ENCODE results near the gene ARAP3.
A peak's percentile ranks its signal among the peaks of the same experiment; 100 is the strongest.

ARAP3 gene

GRCh38 chr5:141681295-141681694, 735 bp downstream of the ARAP3 start:
- peaks cover 0 to 4% of the 10 kb centered on the region in 2 donors for H3K27me3 ChIP-seq (ENCODE audit: control insufficient read depth in 1 of 2, insufficient read depth in 2 of 2, low read length in 2 of 2)
- peak overlapping the region; percentile 21 to 57 for H3K4me3 ChIP-seq (ENCODE audit: low read depth in 1 of 2, low read length in 2 of 2)
- no peak overlapping the region for H3K27ac ChIP-seq (ENCODE audit: low read depth, low read length)
- H3K9ac ChIP-seq (ENCODE audit: low read length), result peak overlapping the region; percentile 27
- no peaks in the 10 kb centered on the region for H3K36me3 ChIP-seq (ENCODE audit: insufficient read depth, low read length)
- peaks cover 12% of the 10 kb centered on the region for H3K4me1 ChIP-seq (ENCODE audit: insufficient read depth, low read length)
- peaks cover 4% of the 10 kb centered on the region for H3K9me3 ChIP-seq (ENCODE audit: low read length)

GRCh38 chr5:141680751-141681201, 1.3 kb downstream of the ARAP3 start:
- Histone ChIP-seq H3K27me3 (ENCODE audit: control insufficient read depth in 1 of 2, insufficient read depth in 2 of 2, low read length in 2 of 2) (peaks cover 0 to 4% of the 10 kb centered on the region in 2 donors), H3K9ac (ENCODE audit: low read length) (no peak overlapping the region), H3K4me1 (ENCODE audit: insufficient read depth, low read length) (peaks cover 12% of the 10 kb centered on the region), H3K27ac (ENCODE audit: low read depth, low read length) (no peak overlapping the region), H3K36me3 (ENCODE audit: insufficient read depth, low read length) (no peaks in the 10 kb centered on the region), H3K9me3 (ENCODE audit: low read length) (peaks cover 4% of the 10 kb centered on the region), H3K4me3 (ENCODE audit: low read depth in 1 of 2, low read length in 2 of 2) (no peak overlapping the region)

GRCh38 chr5:141680178-141680577, 1.9 kb downstream of the ARAP3 start:
- Histone ChIP-seq H3K36me3 (ENCODE audit: insufficient read depth, low read length) (no peaks in the 10 kb centered on the region), H3K4me1 (ENCODE audit: insufficient read depth, low read length) (peaks cover 12% of the 10 kb centered on the region), H3K4me3 (ENCODE audit: low read depth in 1 of 2, low read length in 2 of 2) (no peak overlapping the region), H3K9me3 (ENCODE audit: low read length) (peaks cover 4% of the 10 kb centered on the region), H3K9ac (ENCODE audit: low read length) (no peak overlapping the region), H3K27me3 (ENCODE audit: control insufficient read depth in 1 of 2, insufficient read depth in 2 of 2, low read length in 2 of 2) (peaks cover 0 to 4% of the 10 kb centered on the region in 2 donors), H3K27ac (ENCODE audit: low read depth, low read length) (no peak overlapping the region)

GRCh38 chr5:141677415-141677814, 4.6 kb downstream of the ARAP3 start:
- Histone ChIP-seq H3K4me3 (ENCODE audit: low read depth in 1 of 2, low read length in 2 of 2) (no peak overlapping the region), H3K9me3 (ENCODE audit: low read length) (peaks cover 4% of the 10 kb centered on the region), H3K36me3 (ENCODE audit: insufficient read depth, low read length) (no peaks in the 10 kb centered on the region), H3K9ac (ENCODE audit: low read length) (no peak overlapping the region), H3K27ac (ENCODE audit: low read depth, low read length) (no peak overlapping the region), H3K27me3 (ENCODE audit: control insufficient read depth in 1 of 2, insufficient read depth in 2 of 2, low read length in 2 of 2) (peaks cover 0 to 4% of the 10 kb centered on the region in 2 donors), H3K4me1 (ENCODE audit: insufficient read depth, low read length) (peaks cover 9% of the 10 kb centered on the region)

- no peak overlapping the region for H3K4me3 ChIP-seq (ENCODE audit: low read depth in 1 of 2, low read length in 2 of 2)
- H3K9me3 ChIP-seq (ENCODE audit: low read length), result no peaks in the 10 kb centered on the region
- no peak overlapping the region for H3K27ac ChIP-seq (ENCODE audit: low read depth, low read length)
- no peak overlapping the region for H3K9ac ChIP-seq (ENCODE audit: low read length)
- no peaks in the 10 kb centered on the region for H3K4me1 ChIP-seq (ENCODE audit: insufficient read depth, low read length)
- peaks cover 0 to 4% of the 10 kb centered on the region in 2 donors for H3K27me3 ChIP-seq (ENCODE audit: control insufficient read depth in 1 of 2, insufficient read depth in 2 of 2, low read length in 2 of 2)
- no peaks in the 10 kb centered on the region for H3K36me3 ChIP-seq (ENCODE audit: insufficient read depth, low read length)
Measured at GRCh38 chr5:141675672-141676071, 6.4 kb downstream of the ARAP3 start.

- H3K36me3 ChIP-seq (ENCODE audit: insufficient read depth, low read length), result no peaks in the 10 kb centered on the region
Measured at GRCh38 chr5:141674747-141675146, 7.3 kb downstream of the ARAP3 start.

GRCh38 chr5:141672841-141673813, 8.9 kb downstream of the ARAP3 start:
- no peak overlapping the region for H3K27ac ChIP-seq (ENCODE audit: low read depth, low read length)
- no peaks in the 10 kb centered on the region for H3K27me3 ChIP-seq (ENCODE audit: control insufficient read depth in 1 of 2, insufficient read depth in 2 of 2, low read length in 2 of 2)
- no peaks in the 10 kb centered on the region for H3K36me3 ChIP-seq (ENCODE audit: insufficient read depth, low read length)
- no peak overlapping the region for H3K4me3 ChIP-seq (ENCODE audit: low read depth in 1 of 2, low read length in 2 of 2)
- H3K4me1 ChIP-seq (ENCODE audit: insufficient read depth, low read length), result no peaks in the 10 kb centered on the region
- H3K9ac ChIP-seq (ENCODE audit: low read length), result no peak overlapping the region
- H3K9me3 ChIP-seq (ENCODE audit: low read length), result no peaks in the 10 kb centered on the region

More at GRCh38 chr5:141674747-141675146, 7.3 kb downstream of the ARAP3 start:
- no peaks in the 10 kb centered on the region for H3K4me1 ChIP-seq (ENCODE audit: insufficient read depth, low read length)
- H3K27me3 ChIP-seq (ENCODE audit: control insufficient read depth in 1 of 2, insufficient read depth in 2 of 2, low read length in 2 of 2), result no peaks in the 10 kb centered on the region
- H3K9ac ChIP-seq (ENCODE audit: low read length), result no peak overlapping the region
- no peaks in the 10 kb centered on the region for H3K9me3 ChIP-seq (ENCODE audit: low read length)
- no peak overlapping the region for H3K4me3 ChIP-seq (ENCODE audit: low read depth in 1 of 2, low read length in 2 of 2)
- no peak overlapping the region for H3K27ac ChIP-seq (ENCODE audit: low read depth, low read length)

- H3K9me3 ChIP-seq (ENCODE audit: low read length), result no peaks in the 10 kb centered on the region
Measured at GRCh38 chr5:141672071-141672840, 9.8 kb downstream of the ARAP3 start.

GRCh38 chr5:141669520-141669919, 12.5 kb downstream of the ARAP3 start:
- Histone ChIP-seq H3K27me3 (ENCODE audit: control insufficient read depth in 1 of 2, insufficient read depth in 2 of 2, low read length in 2 of 2) (no peaks in the 10 kb centered on the region), H3K9me3 (ENCODE audit: low read length) (no peaks in the 10 kb centered on the region), H3K27ac (ENCODE audit: low read depth, low read length) (no peak overlapping the region), H3K36me3 (ENCODE audit: insufficient read depth, low read length) (no peaks in the 10 kb centered on the region), H3K9ac (ENCODE audit: low read length) (no peak overlapping the region), H3K4me3 (ENCODE audit: low read depth in 1 of 2, low read length in 2 of 2) (no peak overlapping the region), H3K4me1 (ENCODE audit: insufficient read depth, low read length) (no peaks in the 10 kb centered on the region)

More at GRCh38 chr5:141672071-141672840, 9.8 kb downstream of the ARAP3 start:
- no peak overlapping the region for H3K27ac ChIP-seq (ENCODE audit: low read depth, low read length)
- no peak overlapping the region for H3K4me3 ChIP-seq (ENCODE audit: low read depth in 1 of 2, low read length in 2 of 2)
- no peaks in the 10 kb centered on the region for H3K36me3 ChIP-seq (ENCODE audit: insufficient read depth, low read length)
- H3K4me1 ChIP-seq (ENCODE audit: insufficient read depth, low read length), result no peaks in the 10 kb centered on the region
- no peaks in the 10 kb centered on the region for H3K27me3 ChIP-seq (ENCODE audit: control insufficient read depth in 1 of 2, insufficient read depth in 2 of 2, low read length in 2 of 2)
- no peak overlapping the region for H3K9ac ChIP-seq (ENCODE audit: low read length)

- Histone ChIP-seq H3K9ac (ENCODE audit: low read length) (no peak overlapping the region), H3K27ac (ENCODE audit: low read depth, low read length) (no peak overlapping the region), H3K4me1 (ENCODE audit: insufficient read depth, low read length) (no peaks in the 10 kb centered on the region), H3K9me3 (ENCODE audit: low read length) (no peaks in the 10 kb centered on the region), H3K4me3 (ENCODE audit: low read depth in 1 of 2, low read length in 2 of 2) (no peak overlapping the region), H3K36me3 (ENCODE audit: insufficient read depth, low read length) (no peaks in the 10 kb centered on the region), H3K27me3 (ENCODE audit: control insufficient read depth in 1 of 2, insufficient read depth in 2 of 2, low read length in 2 of 2) (no peaks in the 10 kb centered on the region)
Measured at GRCh38 chr5:141668601-141669265, 13.3 kb downstream of the ARAP3 start.

Measured in muscle layer of colon (tissue), 2 donors.